A673 (cell line): ENCODE results near the gene PMEPA1. TPM values are rescaled to one million over a fixed set of nuclear protein-coding genes. Genes with fewer than 3 reads are reported as not detected.

Experiments
- BruUV-seq: library from RNA; stranded (reverse); fragments of 400-500 nt; replicated peaks from 2 replicates; lab custom pipeline; 2021; lab: Mats Ljungman, UMichigan
- CTCF ChIA-PET: fragments of 300-600 bp; sonication (Branson Sonifier 250); formaldehyde crosslinking; loops from one replicate; lab custom pipeline; 2022; ENCODE audit warnings: antibody characterized with exemption; lab: Charles Lee
- POLR2A ChIA-PET: fragments of 300-600 bp; sonication (Branson Sonifier 250); formaldehyde crosslinking; loops from one replicate; lab custom pipeline; 2022; ENCODE audit warnings: antibody characterized with exemption; ENCODE audit not compliant: low non-redundant PET; lab: Charles Lee
- DNase-seq: peaks from one replicate; pipeline ENCODE4 v3.0.0-alpha.2; 2015; ENCODE audit warnings: low spot score
- H3K27ac ChIP-seq: fragments of 200-600 bp; sonication (generic); 2 replicates; pipeline ENCODE4 v1.5.1; 2016; ENCODE audit warnings: mixed run types, low read depth, mild to moderate bottlenecking, mixed read lengths, antibody characterized with exemption, low read length; ENCODE audit not compliant: poor library complexity, severe bottlenecking
- H3K27me3 ChIP-seq: fragments of 200-600 bp; sonication (generic); replicated peaks from 2 replicates; pipeline ENCODE4 v1.6.1; 2017; ENCODE audit warnings: mixed run types, low read depth, mild to moderate bottlenecking, mixed read lengths, antibody characterized with exemption, low read length; ENCODE audit not compliant: insufficient read depth, poor library complexity
- H3K36me3 ChIP-seq: fragments of 200-600 bp; sonication (generic); 2 replicates; pipeline ENCODE4 v1.6.1; 2016; ENCODE audit warnings: mixed run types, mild to moderate bottlenecking, mixed read lengths, antibody characterized with exemption, low read length; ENCODE audit not compliant: insufficient read depth, poor library complexity, severe bottlenecking
- H3K4me1 ChIP-seq: fragments of 200-600 bp; sonication (generic); 2 replicates; pipeline ENCODE4 v1.6.1; 2017; ENCODE audit warnings: mixed run types, mild to moderate bottlenecking, mixed read lengths, antibody characterized with exemption, low read length; ENCODE audit not compliant: insufficient read depth, poor library complexity, severe bottlenecking
- H3K4me3 ChIP-seq: fragments of 200-600 bp; sonication (generic); 2 replicates; pipeline ENCODE4 v1.5.1; 2016; ENCODE audit warnings: low read depth, mixed run types, mild to moderate bottlenecking, mixed read lengths, low read length; ENCODE audit not compliant: poor library complexity, severe bottlenecking
- H3K9me3 ChIP-seq: fragments of 200-600 bp; sonication (generic); 2 replicates; pipeline ENCODE4 v1.6.1; 2016; ENCODE audit warnings: mixed run types, low read depth, mild to moderate bottlenecking, mixed read lengths, antibody characterized with exemption, low read length; ENCODE audit not compliant: poor library complexity, severe bottlenecking
- EZH2 ChIP-seq: fragments of 200-600 bp; sonication (generic); IDR thresholded peaks from 2 replicates; pipeline ENCODE4 v1.6.1; 2017; ENCODE audit warnings: borderline replicate concordance, low read depth, mild to moderate bottlenecking, mixed read lengths, antibody characterized with exemption, low read length; ENCODE audit not compliant: poor library complexity, severe bottlenecking
- intact Hi-C: fragments of 100-400 bp; cut with micrococcal nuclease; formaldehyde crosslinking; loops from one replicate; pipeline ENCODE4 v1.10.0; 2022; ENCODE audit not compliant: unreplicated experiment
- total RNA-seq: library from RNA; stranded (reverse); gene quantifications from 2 replicates; pipeline ENCODE4 v1.2.3, GENCODE V29; 2021
- TF ChIP-seq, protein P1 (sequence below): fragments of 300-800, 200-600 bp; sonication (generic); conservative IDR thresholded peaks from 2 replicates; pipeline ENCODE4 v1.5.1; 2017; ENCODE audit warnings: low read depth, mild to moderate bottlenecking, antibody characterized with exemption, low read length, moderate library complexity, mixed read lengths

Gene PMEPA1
- total RNA-seq, 1 experiment from 2014 or later: 9.7 TPM

DNA sequence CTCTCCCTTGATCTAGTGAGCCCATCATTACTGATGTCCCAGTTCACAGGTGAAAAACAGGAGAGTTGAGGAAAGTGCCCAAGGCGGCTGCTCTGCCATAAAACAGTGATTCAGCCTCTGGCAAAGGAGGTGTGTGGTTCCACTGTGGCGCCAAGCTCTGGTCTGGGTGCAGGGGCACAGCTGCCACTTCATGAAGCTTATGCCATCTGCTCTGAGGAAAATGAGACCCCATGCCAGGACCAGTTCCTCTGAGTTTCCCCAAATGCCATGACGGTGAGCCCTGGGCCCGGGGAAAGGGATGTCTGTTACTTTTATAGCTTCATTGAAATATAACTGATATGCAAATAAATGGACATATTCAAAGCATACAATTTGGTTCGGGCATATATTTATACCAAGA, 55.9 kb downstream of the PMEPA1 start:
- no peak for DNase-seq
- no peak for TF ChIP-seq EZH2
- TF ChIP-seq, protein P1, sequence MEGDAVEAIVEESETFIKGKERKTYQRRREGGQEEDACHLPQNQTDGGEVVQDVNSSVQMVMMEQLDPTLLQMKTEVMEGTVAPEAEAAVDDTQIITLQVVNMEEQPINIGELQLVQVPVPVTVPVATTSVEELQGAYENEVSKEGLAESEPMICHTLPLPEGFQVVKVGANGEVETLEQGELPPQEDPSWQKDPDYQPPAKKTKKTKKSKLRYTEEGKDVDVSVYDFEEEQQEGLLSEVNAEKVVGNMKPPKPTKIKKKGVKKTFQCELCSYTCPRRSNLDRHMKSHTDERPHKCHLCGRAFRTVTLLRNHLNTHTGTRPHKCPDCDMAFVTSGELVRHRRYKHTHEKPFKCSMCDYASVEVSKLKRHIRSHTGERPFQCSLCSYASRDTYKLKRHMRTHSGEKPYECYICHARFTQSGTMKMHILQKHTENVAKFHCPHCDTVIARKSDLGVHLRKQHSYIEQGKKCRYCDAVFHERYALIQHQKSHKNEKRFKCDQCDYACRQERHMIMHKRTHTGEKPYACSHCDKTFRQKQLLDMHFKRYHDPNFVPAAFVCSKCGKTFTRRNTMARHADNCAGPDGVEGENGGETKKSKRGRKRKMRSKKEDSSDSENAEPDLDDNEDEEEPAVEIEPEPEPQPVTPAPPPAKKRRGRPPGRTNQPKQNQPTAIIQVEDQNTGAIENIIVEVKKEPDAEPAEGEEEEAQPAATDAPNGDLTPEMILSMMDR: no peak
- no peaks in the 10 kb centered on the region for H3K9me3 ChIP-seq
- no peak overlapping the region for H3K27ac ChIP-seq
- POLR2A ChIA-PET: no interaction called here
- intact Hi-C loops: loop anchor here (1.0 kb wide), 2 partner anchors 433 to 525 kb away; no protein-coding TSS in a partner anchor
- no TSS peak for BruUV-seq
- peaks cover 3% of the 10 kb centered on the region for H3K36me3 ChIP-seq
- H3K27me3 ChIP-seq: no peaks in the 10 kb centered on the region
- CTCF ChIA-PET: interaction anchor here (1.0 kb wide), 1 partner anchor 433 kb away, joined by 6 read pairs; no protein-coding TSS in a partner anchor
- H3K4me1 ChIP-seq: peaks cover 6% of the 10 kb centered on the region
- no peak overlapping the region for H3K4me3 ChIP-seq

DNA sequence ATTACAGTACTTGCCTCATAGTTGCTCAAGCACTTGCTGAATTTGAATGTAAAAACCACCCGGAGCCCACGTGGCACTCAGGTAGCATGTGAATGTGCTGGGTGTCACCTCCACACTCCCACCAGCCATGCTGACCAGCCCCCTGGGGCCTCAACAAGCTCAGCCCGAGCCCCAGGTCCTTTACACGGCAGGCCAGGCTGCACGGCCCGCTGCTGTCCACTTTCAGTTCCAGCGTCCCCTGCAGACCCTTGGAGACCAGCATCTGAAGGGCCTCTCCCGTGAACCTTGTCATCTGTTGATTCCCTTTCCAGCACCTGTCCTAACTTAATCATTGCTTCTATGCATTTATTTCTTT, 56.3 kb downstream of the PMEPA1 start:
- Histone ChIP-seq H3K36me3 (peaks cover 3% of the 10 kb centered on the region), H3K27me3 (no peaks in the 10 kb centered on the region), H3K27ac (no peak overlapping the region), H3K9me3 (no peaks in the 10 kb centered on the region), H3K4me3 (no peak overlapping the region), H3K4me1 (peaks cover 6% of the 10 kb centered on the region)
- no peak for DNase-seq
- BruUV-seq: no TSS peak
- ChIA-PET POLR2A (no interaction called here), CTCF (interaction anchor here (1.0 kb wide), 1 partner anchor 434 kb away, joined by 6 read pairs; no protein-coding TSS in a partner anchor)
- no peak for TF ChIP-seq EZH2
- TF ChIP-seq, protein P1: no peak
- intact Hi-C loops: no loop called here

DNA sequence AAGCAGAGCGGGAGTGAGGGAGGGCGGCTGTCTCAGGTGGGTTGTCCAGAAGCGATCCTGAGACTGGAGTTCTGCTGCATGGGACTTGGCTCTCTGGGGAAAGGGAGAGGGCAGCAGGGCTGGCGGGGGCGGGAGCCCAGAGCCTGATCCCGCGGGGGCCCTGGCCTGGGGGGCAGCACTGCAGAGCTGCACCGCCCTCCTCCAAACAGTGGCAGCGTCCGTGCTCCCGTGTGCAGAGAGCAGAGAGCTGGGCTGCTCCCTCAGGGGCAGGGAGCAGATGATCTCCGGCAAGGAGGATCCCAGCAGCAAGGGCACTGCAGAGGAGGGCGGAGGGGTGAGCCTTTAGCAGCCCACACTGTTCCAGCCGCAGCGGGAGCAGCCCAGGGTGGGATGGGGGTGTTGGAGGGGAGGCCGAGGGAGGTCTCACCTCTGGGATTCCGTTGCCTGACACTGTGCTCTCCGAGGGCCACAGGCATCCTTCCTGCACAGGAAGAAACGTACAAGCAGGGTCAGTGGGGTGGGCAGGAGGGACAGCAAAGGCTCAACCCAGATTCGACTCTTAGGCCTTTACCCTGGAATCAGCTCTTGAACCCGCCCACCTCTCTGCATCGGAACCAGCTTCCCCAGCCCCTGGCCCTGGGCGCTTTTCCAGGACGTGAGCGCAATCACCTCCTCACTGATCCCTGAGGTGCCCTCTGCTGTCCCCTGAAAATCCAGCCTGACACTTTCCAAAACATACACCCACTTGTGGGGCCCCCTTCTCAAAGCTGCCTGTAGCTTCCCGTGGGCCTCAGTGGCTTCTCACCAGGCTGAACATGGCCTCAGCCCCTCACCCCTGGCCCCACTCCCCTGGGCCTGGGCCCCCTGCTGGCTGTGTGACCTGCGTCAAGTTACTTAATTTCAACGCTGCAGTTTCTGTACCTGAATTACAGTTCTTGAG, 56.9 kb downstream of the PMEPA1 start:
- peaks cover 2% of the 10 kb centered on the region for H3K4me1 ChIP-seq
- no peak overlapping the region for H3K27ac ChIP-seq
- TF ChIP-seq, protein P1: no peak
- TF ChIP-seq EZH2: no peak
- BruUV-seq: no TSS peak
- intact Hi-C loops: no loop called here
- ChIA-PET CTCF (no interaction called here), POLR2A (no interaction called here)
- no peak for DNase-seq
- H3K9me3 ChIP-seq: no peaks in the 10 kb centered on the region
- H3K27me3 ChIP-seq: no peaks in the 10 kb centered on the region
- peaks cover 3% of the 10 kb centered on the region for H3K36me3 ChIP-seq
- H3K4me3 ChIP-seq: no peak overlapping the region
